NT2/D1 (cell line): ENCODE results near the gene ADK.

Experiments
- DNase-seq: peaks from one replicate; pipeline ENCODE4 v3.0.0-alpha.2; 2011; ENCODE audit warnings: low read depth, low spot score
- H3K27me3 ChIP-seq: 2 replicates; pipeline ENCODE4 v1.6.0; 2011; ENCODE audit warnings: mild to moderate bottlenecking; ENCODE audit not compliant: insufficient read length, insufficient read depth
- H3K36me3 ChIP-seq: 2 replicates; pipeline ENCODE4 v1.6.1; 2011; ENCODE audit warnings: mild to moderate bottlenecking, low read length, mixed read lengths; ENCODE audit not compliant: insufficient read depth, insufficient read length
- H3K4me1 ChIP-seq: 2 replicates; pipeline ENCODE4 v1.5.1; 2011; ENCODE audit not compliant: insufficient read depth, insufficient read length
- H3K4me3 ChIP-seq: 2 replicates; pipeline ENCODE4 v1.5.1; 2011; ENCODE audit warnings: low read depth; ENCODE audit not compliant: insufficient read length
- H3K9ac ChIP-seq: 2 replicates; pipeline ENCODE4 v1.6.0; 2011; ENCODE audit warnings: low read depth; ENCODE audit not compliant: insufficient read length
- H3K9me3 ChIP-seq: 2 replicates; pipeline ENCODE4 v1.5.1; 2011; ENCODE audit warnings: mild to moderate bottlenecking, low read length; ENCODE audit not compliant: insufficient read depth
- SUZ12 ChIP-seq: IDR thresholded peaks from 2 replicates; pipeline ENCODE4 v1.6.1; 2011; ENCODE audit not compliant: insufficient read length, insufficient read depth; ENCODE audit errors: extremely low read depth
- YY1 ChIP-seq: IDR thresholded peaks from 2 replicates; pipeline ENCODE4 v1.6.1; 2011; ENCODE audit not compliant: insufficient read length, insufficient read depth
- ZNF274 ChIP-seq: IDR thresholded peaks from 2 replicates; pipeline ENCODE4 v1.6.1; 2011; ENCODE audit warnings: mild to moderate bottlenecking, low read depth, low read length

The ADK gene

GRCh38 chr10:74231375-74231774 is 80.4 kb downstream of the ADK start:
- Histone ChIP-seq H3K27me3 (no peaks in the 10 kb centered on the region), H3K9ac (no peak overlapping the region), H3K9me3 (no peaks in the 10 kb centered on the region), H3K4me3 (no peak overlapping the region), H3K4me1 (no peaks in the 10 kb centered on the region), H3K36me3 (no peaks in the 10 kb centered on the region)
- no peak for DNase-seq
- no peak for TF ChIP-seq YY1
- no peak for TF ChIP-seq ZNF274
- no peak for TF ChIP-seq SUZ12

- no peak overlapping the region for H3K4me3 ChIP-seq
- no peak for TF ChIP-seq ZNF274
- no peak for TF ChIP-seq SUZ12
- no peak for TF ChIP-seq YY1
- H3K4me1 ChIP-seq: no peaks in the 10 kb centered on the region
- no peak for DNase-seq
- no peaks in the 10 kb centered on the region for H3K27me3 ChIP-seq
- no peaks in the 10 kb centered on the region for H3K9me3 ChIP-seq
- no peak overlapping the region for H3K9ac ChIP-seq
- no peaks in the 10 kb centered on the region for H3K36me3 ChIP-seq
Measured at GRCh38 chr10:74233281-74233680, 82.3 kb downstream of the ADK start.

- H3K36me3 ChIP-seq: no peaks in the 10 kb centered on the region
- H3K4me1 ChIP-seq: no peaks in the 10 kb centered on the region
- no peak overlapping the region for H3K9ac ChIP-seq
- no peak for TF ChIP-seq SUZ12
- no peak for TF ChIP-seq ZNF274
- no peak for TF ChIP-seq YY1
- H3K4me3 ChIP-seq: no peak overlapping the region
- no peak for DNase-seq
- H3K9me3 ChIP-seq: no peaks in the 10 kb centered on the region
- no peaks in the 10 kb centered on the region for H3K27me3 ChIP-seq
Measured at GRCh38 chr10:74234569-74234968, 83.5 kb downstream of the ADK start.

DNA sequence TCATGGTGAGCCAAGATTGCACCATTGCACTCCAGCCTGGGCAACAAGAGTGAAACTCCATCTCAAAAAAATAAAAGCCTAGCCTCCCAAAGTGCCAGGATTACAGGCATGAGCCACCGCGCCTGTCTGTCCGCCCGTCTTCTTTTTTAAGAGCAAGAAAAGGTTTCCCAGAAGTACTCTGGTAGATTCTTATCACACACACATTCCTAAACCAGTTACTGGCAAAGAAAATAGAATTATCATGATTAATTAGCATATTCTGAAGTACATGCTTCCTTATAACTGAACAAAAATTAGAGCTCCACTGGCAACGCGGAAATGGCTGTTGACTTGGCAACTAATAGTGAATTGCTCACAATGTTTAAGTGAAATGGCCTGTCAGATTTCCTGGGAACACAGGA is 87.0 kb downstream of the ADK start:
- H3K36me3 ChIP-seq: peaks cover 4% of the 10 kb centered on the region
- no peak overlapping the region for H3K9ac ChIP-seq
- H3K4me1 ChIP-seq: peaks cover 2% of the 10 kb centered on the region
- no peak for DNase-seq
- no peak for TF ChIP-seq YY1
- no peak for TF ChIP-seq SUZ12
- TF ChIP-seq ZNF274: no peak
- no peaks in the 10 kb centered on the region for H3K27me3 ChIP-seq
- no peaks in the 10 kb centered on the region for H3K9me3 ChIP-seq
- no peak overlapping the region for H3K4me3 ChIP-seq

DNA sequence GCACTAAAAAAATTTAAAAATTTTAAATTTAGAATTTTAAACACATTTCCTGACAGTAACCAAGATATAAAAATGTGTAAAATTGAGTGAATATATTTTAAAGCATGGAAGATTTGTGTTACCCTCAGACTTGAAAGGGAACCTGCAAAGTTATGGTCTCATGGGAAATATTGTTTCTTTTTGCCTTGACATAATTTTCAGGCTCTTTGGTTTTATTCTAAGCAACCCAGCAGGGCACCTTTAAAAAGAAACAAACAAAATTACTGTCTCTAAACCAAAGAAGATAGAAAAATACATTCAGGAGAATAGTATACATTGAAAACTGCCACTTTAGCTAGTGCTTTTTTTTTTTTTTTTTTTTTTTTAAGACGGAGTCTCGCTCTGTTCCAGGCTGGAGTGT is 87.5 kb downstream of the ADK start:
- H3K4me3 ChIP-seq: no peak overlapping the region
- TF ChIP-seq ZNF274: no peak
- no peak for TF ChIP-seq SUZ12
- TF ChIP-seq YY1: no peak
- peaks cover 2% of the 10 kb centered on the region for H3K4me1 ChIP-seq
- no peak for DNase-seq
- H3K9ac ChIP-seq: no peak overlapping the region
- H3K27me3 ChIP-seq: no peaks in the 10 kb centered on the region
- peaks cover 8% of the 10 kb centered on the region for H3K36me3 ChIP-seq
- H3K9me3 ChIP-seq: no peaks in the 10 kb centered on the region

GRCh38 chr10:74243067-74243466 is 92.0 kb downstream of the ADK start:
- H3K27me3 ChIP-seq: no peaks in the 10 kb centered on the region
- DNase-seq: no peak
- peaks cover 8% of the 10 kb centered on the region for H3K36me3 ChIP-seq
- H3K9me3 ChIP-seq: no peaks in the 10 kb centered on the region
- TF ChIP-seq YY1 (no peak), SUZ12 (no peak), ZNF274 (no peak)
- H3K4me1 ChIP-seq: peaks cover 2% of the 10 kb centered on the region
- H3K4me3 ChIP-seq: no peak overlapping the region
- no peak overlapping the region for H3K9ac ChIP-seq

DNA sequence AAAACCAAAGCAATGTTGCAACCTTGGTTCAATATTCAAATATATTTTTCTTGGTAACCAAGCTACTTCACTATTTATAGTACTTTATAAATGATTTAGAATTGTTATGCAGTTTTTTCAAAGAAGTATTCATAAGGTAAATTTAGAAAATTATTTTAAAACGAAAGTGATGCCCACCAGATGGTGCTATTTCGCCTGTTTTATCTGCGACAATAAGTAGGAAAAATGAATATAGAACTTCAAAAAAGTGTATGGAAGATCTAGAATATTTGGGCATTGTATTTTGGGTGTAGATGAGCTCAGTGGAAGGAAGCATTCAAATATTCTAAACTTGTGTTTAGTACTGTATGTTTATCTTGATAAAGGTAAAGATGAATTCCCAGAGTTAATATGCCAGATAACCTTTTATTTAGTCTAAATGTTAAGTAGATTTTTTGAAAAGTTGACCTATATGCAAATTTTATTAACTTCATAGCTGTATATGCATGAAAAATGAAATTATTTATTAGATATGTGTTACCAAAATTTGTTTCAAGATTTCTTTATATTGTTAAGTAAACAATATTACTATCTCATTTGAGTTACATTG is 93.2 kb downstream of the ADK start:
- H3K36me3 ChIP-seq: peaks cover 8% of the 10 kb centered on the region
- H3K9ac ChIP-seq: no peak overlapping the region
- peak; percentile 6 for DNase-seq
- H3K9me3 ChIP-seq: no peaks in the 10 kb centered on the region
- peaks cover 2% of the 10 kb centered on the region for H3K4me1 ChIP-seq
- no peaks in the 10 kb centered on the region for H3K27me3 ChIP-seq
- TF ChIP-seq ZNF274 (no peak), YY1 (no peak), SUZ12 (no peak)
- H3K4me3 ChIP-seq: no peak overlapping the region
